ENCODE measurements around the gene PPM1B.
A peak's percentile ranks its signal among the peaks of the same experiment; 100 is the strongest.
"Not testable (repeated sequence)": the region's sequence is repeated elsewhere in the genome, so short reads cannot be mapped to it uniquely, and the experiment has no call there.

Gene PPM1B

DNA sequence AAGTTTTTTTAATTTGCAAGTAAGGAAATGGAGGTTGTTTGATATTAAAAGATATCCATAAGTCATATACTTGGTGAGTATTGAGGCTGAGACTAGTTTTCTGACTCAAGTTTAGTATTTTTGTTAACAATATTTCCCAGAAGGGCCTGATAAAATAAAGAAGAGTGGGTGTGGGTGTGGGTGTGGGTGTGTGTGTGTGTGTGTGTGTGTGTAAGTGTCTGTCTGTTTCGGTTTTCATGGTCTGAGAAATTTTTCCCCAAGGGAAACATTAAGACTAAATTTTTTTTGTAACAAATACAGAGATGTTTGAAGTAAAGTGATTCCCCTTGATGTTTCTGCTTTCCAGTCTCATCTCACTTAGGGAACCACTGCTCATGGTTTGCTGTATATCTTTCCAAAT lies 36.5 kb downstream of the PPM1B start:
- no peak overlapping the region for H3K14ac ChIP-seq (ENCODE audit: low read length)
- no peak overlapping the region for H3K23ac ChIP-seq (ENCODE audit: low read length)
- no peak overlapping the region for H3K27ac ChIP-seq (ENCODE audit: low read depth, low read length)
- H2BK120ac ChIP-seq (ENCODE audit: insufficient read depth, low read length, poor library complexity), result no peak overlapping the region
- H3K79me1 ChIP-seq (ENCODE audit: low read length), result no peaks in the 10 kb centered on the region
- H3K4ac ChIP-seq (ENCODE audit: low read depth, low read length), result no peak overlapping the region
- no peak overlapping the region for H2AK5ac ChIP-seq (ENCODE audit: low read length)
- no peak overlapping the region for H4K12ac ChIP-seq (ENCODE audit: low read depth, low read length)
- H2AFZ ChIP-seq (ENCODE audit: insufficient read depth, low read length, poor library complexity), result no peak overlapping the region
- H3K36me3 ChIP-seq (ENCODE audit: control insufficient read depth in 1 of 2, insufficient read depth in 2 of 2, low read length in 2 of 2), result peaks cover 7% of the 10 kb centered on the region in 2 experiments
- H3K27me3 ChIP-seq (ENCODE audit: insufficient read depth, low read length), result no peaks in the 10 kb centered on the region
- DNase-seq, result no peak
- no peaks in the 10 kb centered on the region for H3K9me3 ChIP-seq (ENCODE audit: insufficient read depth, low read depth, low read length)
- no peak overlapping the region for H4K91ac ChIP-seq (ENCODE audit: low read depth, low read length)
- H4K8ac ChIP-seq (ENCODE audit: low read depth, low read length), result no peak overlapping the region
- H3K9ac ChIP-seq (ENCODE audit: low read length), result no peak overlapping the region
- no peak overlapping the region for H3K18ac ChIP-seq (ENCODE audit: low read length)
- no CpG with 5 or more reads among the region's 1 CpG for WGBS (ENCODE audit: extremely low coverage, insufficient coverage, insufficient read length)
- no peak overlapping the region for H2BK5ac ChIP-seq (ENCODE audit: low read depth, low read length, poor library complexity)
- no peak overlapping the region for H3K4me2 ChIP-seq (ENCODE audit: low read length)
- H3K4me3 ChIP-seq (ENCODE audit: low read depth, low read length), result no peak overlapping the region
- H3K4me1 ChIP-seq (ENCODE audit: control insufficient read depth in 1 of 2, insufficient read depth in 2 of 2, low read length in 2 of 2), result no peaks in the 10 kb centered on the region
- H2BK12ac ChIP-seq (ENCODE audit: low read length), result no peak overlapping the region
- H3K79me2 ChIP-seq (ENCODE audit: control insufficient read depth, insufficient read depth, low read length, poor library complexity), result peaks cover 2% of the 10 kb centered on the region

DNA sequence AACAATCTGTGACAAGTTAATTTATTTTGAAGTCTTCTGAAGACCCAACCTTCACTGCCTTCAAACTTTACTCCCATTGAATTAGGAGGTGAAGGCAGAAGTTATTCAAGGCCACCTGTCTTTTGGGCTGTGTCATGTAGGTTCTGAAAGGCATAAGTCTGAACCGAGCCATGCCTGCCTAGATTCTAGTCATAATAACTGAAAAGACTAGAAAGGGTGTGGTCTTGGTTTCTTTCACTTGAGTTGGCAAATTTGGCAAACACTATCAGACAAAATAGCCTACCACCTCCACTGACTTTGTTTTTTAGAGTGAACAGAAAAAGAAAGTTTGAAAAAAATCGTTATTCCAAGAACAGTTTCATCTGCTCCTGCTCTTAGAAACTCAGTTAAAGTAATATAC lies 38.4 kb downstream of the PPM1B start:
- Histone ChIP-seq H3K4me3 (ENCODE audit: low read depth, low read length) (no peak overlapping the region), H3K27me3 (ENCODE audit: insufficient read depth, low read length) (no peaks in the 10 kb centered on the region), H3K4me1 (ENCODE audit: control insufficient read depth in 1 of 2, insufficient read depth in 2 of 2, low read length in 2 of 2) (no peaks in the 10 kb centered on the region), H3K79me2 (ENCODE audit: control insufficient read depth, insufficient read depth, low read length, poor library complexity) (peaks cover 2% of the 10 kb centered on the region), H3K79me1 (ENCODE audit: low read length) (no peaks in the 10 kb centered on the region), H3K4ac (ENCODE audit: low read depth, low read length) (no peak overlapping the region), H3K23ac (ENCODE audit: low read length) (no peak overlapping the region), H3K14ac (ENCODE audit: low read length) (no peak overlapping the region), H3K18ac (ENCODE audit: low read length) (no peak overlapping the region), H2BK5ac (ENCODE audit: low read depth, low read length, poor library complexity) (no peak overlapping the region), H2AK5ac (ENCODE audit: low read length) (no peak overlapping the region), H2BK120ac (ENCODE audit: insufficient read depth, low read length, poor library complexity) (no peak overlapping the region), H4K12ac (ENCODE audit: low read depth, low read length) (no peak overlapping the region), H4K91ac (ENCODE audit: low read depth, low read length) (no peak overlapping the region), H4K8ac (ENCODE audit: low read depth, low read length) (no peak overlapping the region), H3K4me2 (ENCODE audit: low read length) (no peak overlapping the region), H2BK12ac (ENCODE audit: low read length) (no peak overlapping the region), H3K9ac (ENCODE audit: low read length) (no peak overlapping the region), H3K27ac (ENCODE audit: low read depth, low read length) (no peak overlapping the region), H2AFZ (ENCODE audit: insufficient read depth, low read length, poor library complexity) (no peak overlapping the region), H3K9me3 (ENCODE audit: insufficient read depth, low read depth, low read length) (no peaks in the 10 kb centered on the region), H3K36me3 (ENCODE audit: control insufficient read depth in 1 of 2, insufficient read depth in 2 of 2, low read length in 2 of 2) (peaks cover 3 to 9% of the 10 kb centered on the region in 2 experiments)
- WGBS (ENCODE audit: extremely low coverage, insufficient coverage, insufficient read length), result no CpG with 5 or more reads among the region's 2 CpGs
- no peak for DNase-seq

DNA sequence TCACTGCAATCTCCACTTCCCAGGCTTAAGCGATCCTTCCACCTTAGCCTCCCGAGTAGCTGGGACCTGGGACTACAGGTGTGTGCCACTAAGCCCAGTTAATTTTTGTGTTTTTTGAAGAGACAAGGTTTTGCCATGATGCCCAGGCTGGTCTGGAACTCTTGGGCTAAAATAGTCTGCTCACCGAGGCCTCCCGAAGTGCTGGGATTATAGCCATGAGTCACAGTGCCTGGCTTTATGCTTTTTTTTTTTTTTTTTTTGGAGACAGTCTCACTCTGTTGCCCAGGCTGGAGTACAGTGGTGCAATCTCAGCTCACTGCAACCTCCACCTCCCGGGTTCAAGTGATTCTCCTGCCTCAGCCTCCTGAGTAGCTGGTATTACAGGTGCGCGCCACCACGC lies 39.0 kb downstream of the PPM1B start:
- DNase-seq; H3K4me2 ChIP-seq (ENCODE audit: low read length); H3K4me1 ChIP-seq (ENCODE audit: control insufficient read depth in 1 of 2, insufficient read depth in 2 of 2, low read length in 2 of 2); H3K36me3 ChIP-seq (ENCODE audit: control insufficient read depth in 1 of 2, insufficient read depth in 2 of 2, low read length in 2 of 2); H3K23ac ChIP-seq (ENCODE audit: low read length); H4K91ac ChIP-seq (ENCODE audit: low read depth, low read length); H3K18ac ChIP-seq (ENCODE audit: low read length); H3K27me3 ChIP-seq (ENCODE audit: insufficient read depth, low read length); H2BK12ac ChIP-seq (ENCODE audit: low read length); H3K79me1 ChIP-seq (ENCODE audit: low read length); H3K27ac ChIP-seq (ENCODE audit: low read depth, low read length); H4K8ac ChIP-seq (ENCODE audit: low read depth, low read length); H3K14ac ChIP-seq (ENCODE audit: low read length); H3K4me3 ChIP-seq (ENCODE audit: low read depth, low read length); H2AFZ ChIP-seq (ENCODE audit: insufficient read depth, low read length, poor library complexity); H2BK5ac ChIP-seq (ENCODE audit: low read depth, low read length, poor library complexity); H3K9me3 ChIP-seq (ENCODE audit: insufficient read depth, low read depth, low read length); H3K79me2 ChIP-seq (ENCODE audit: control insufficient read depth, insufficient read depth, low read length, poor library complexity); H2BK120ac ChIP-seq (ENCODE audit: insufficient read depth, low read length, poor library complexity); H2AK5ac ChIP-seq (ENCODE audit: low read length); H4K12ac ChIP-seq (ENCODE audit: low read depth, low read length); H3K9ac ChIP-seq (ENCODE audit: low read length): not testable (repeated sequence)
- H3K4ac ChIP-seq (ENCODE audit: low read depth, low read length), result peak overlapping the region; percentile 55
- no CpG with 5 or more reads among the region's 8 CpGs for WGBS (ENCODE audit: extremely low coverage, insufficient coverage, insufficient read length)

DNA sequence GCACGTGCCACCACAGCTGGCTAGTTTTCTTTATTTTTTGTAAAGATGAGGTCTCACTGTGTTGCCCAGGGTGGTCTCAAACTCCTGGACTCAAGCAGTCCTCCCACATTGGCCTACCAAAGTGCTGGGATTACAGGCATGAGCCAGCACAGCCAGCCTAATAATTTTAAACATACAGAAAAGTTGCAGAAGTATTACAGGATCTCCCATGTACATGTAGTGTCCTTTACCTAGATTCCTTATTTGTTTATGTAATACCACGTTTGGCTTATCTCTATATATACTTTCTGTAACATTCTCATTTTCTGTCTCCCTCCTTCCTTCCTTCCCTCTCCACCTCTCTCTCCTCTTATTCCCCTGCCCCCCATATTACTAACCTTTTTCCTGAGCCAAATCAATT lies 41.7 kb downstream of the PPM1B start:
- H4K8ac ChIP-seq (ENCODE audit: low read depth, low read length), result no peak overlapping the region
- H2BK12ac ChIP-seq (ENCODE audit: low read length), result no peak overlapping the region
- peaks cover 8 to 9% of the 10 kb centered on the region in 2 experiments for H3K36me3 ChIP-seq (ENCODE audit: control insufficient read depth in 1 of 2, insufficient read depth in 2 of 2, low read length in 2 of 2)
- no CpG with 5 or more reads among the region's 2 CpGs for WGBS (ENCODE audit: extremely low coverage, insufficient coverage, insufficient read length)
- no peak overlapping the region for H3K4me2 ChIP-seq (ENCODE audit: low read length)
- no peak overlapping the region for H2BK120ac ChIP-seq (ENCODE audit: insufficient read depth, low read length, poor library complexity)
- H3K9ac ChIP-seq (ENCODE audit: low read length), result no peak overlapping the region
- no peak overlapping the region for H2BK5ac ChIP-seq (ENCODE audit: low read depth, low read length, poor library complexity)
- no peak overlapping the region for H4K12ac ChIP-seq (ENCODE audit: low read depth, low read length)
- H2AFZ ChIP-seq (ENCODE audit: insufficient read depth, low read length, poor library complexity), result no peak overlapping the region
- DNase-seq, result no peak
- no peak overlapping the region for H3K4ac ChIP-seq (ENCODE audit: low read depth, low read length)
- H3K79me2 ChIP-seq (ENCODE audit: control insufficient read depth, insufficient read depth, low read length, poor library complexity), result peaks cover 2% of the 10 kb centered on the region
- H3K14ac ChIP-seq (ENCODE audit: low read length), result no peak overlapping the region
- no peaks in the 10 kb centered on the region for H3K9me3 ChIP-seq (ENCODE audit: insufficient read depth, low read depth, low read length)
- no peak overlapping the region for H3K4me3 ChIP-seq (ENCODE audit: low read depth, low read length)
- no peak overlapping the region for H3K18ac ChIP-seq (ENCODE audit: low read length)
- no peaks in the 10 kb centered on the region for H3K79me1 ChIP-seq (ENCODE audit: low read length)
- H3K27me3 ChIP-seq (ENCODE audit: insufficient read depth, low read length), result no peaks in the 10 kb centered on the region
- no peak overlapping the region for H2AK5ac ChIP-seq (ENCODE audit: low read length)
- H4K91ac ChIP-seq (ENCODE audit: low read depth, low read length), result no peak overlapping the region
- no peaks in the 10 kb centered on the region for H3K4me1 ChIP-seq (ENCODE audit: control insufficient read depth in 1 of 2, insufficient read depth in 2 of 2, low read length in 2 of 2)
- H3K27ac ChIP-seq (ENCODE audit: low read depth, low read length), result no peak overlapping the region
- no peak overlapping the region for H3K23ac ChIP-seq (ENCODE audit: low read length)

Data from trophoblast cell (in vitro differentiated cells and primary cell).